IMR-90 (cell line): ENCODE measurements around the gene VAMP3. TPM values are rescaled to one million over a fixed set of nuclear protein-coding genes. Genes with fewer than 3 reads are reported as not detected.

ENCODE experiments used
- ATAC-seq: fragments of 200-7000 bp; cut with Tn5 transposase; 2 replicates; pipeline ENCODE4 v1.9.1; 2020; ENCODE audit warnings: low read depth, mild to moderate bottlenecking, moderate library complexity
- BruUV-seq: library from RNA; stranded (reverse); fragments of 400-500 nt; replicated peaks from 2 replicates; lab custom pipeline; 2021; lab: Mats Ljungman, UMichigan
- CTCF ChIA-PET: fragments of 300-600 bp; formaldehyde crosslinking; extraction: SDS; loops from one replicate; lab custom pipeline; 2021; ENCODE audit warnings: antibody characterized with exemption; lab: Yijun Ruan, JAX
- POLR2A ChIA-PET: fragments of 300-600 bp; sonication (Branson Sonifier 250); formaldehyde crosslinking; loops from one replicate; lab custom pipeline; 2022; ENCODE audit warnings: antibody characterized with exemption; ENCODE audit not compliant: unreplicated experiment; lab: Charles Lee
- DNase-seq: peaks from one replicate; pipeline ENCODE4 v3.0.0; 2013
- H2AFZ ChIP-seq: replicated peaks from 2 replicates; pipeline ENCODE3; 2013; ENCODE audit warnings: low read length, mild to moderate bottlenecking; ENCODE audit not compliant: poor library complexity
- H2AK5ac ChIP-seq: 2 replicates; pipeline ENCODE4 v1.6.1; 2013; ENCODE audit warnings: low read depth, low read length, inconsistent platforms
- H2AK9ac ChIP-seq: replicated peaks from 2 replicates; pipeline ENCODE3; 2013; ENCODE audit warnings: mild to moderate bottlenecking, low read depth, low read length, moderate library complexity; ENCODE audit not compliant: poor library complexity
- H2BK120ac ChIP-seq: 2 replicates; pipeline ENCODE4 v1.6.1; 2013; ENCODE audit warnings: low read depth, low read length, inconsistent platforms
- H2BK15ac ChIP-seq: 3 replicates; pipeline ENCODE4 v1.6.1; 2013; ENCODE audit warnings: low read depth, low read length, inconsistent platforms
- H2BK20ac ChIP-seq: 2 replicates; pipeline ENCODE4 v1.6.1; 2013; ENCODE audit warnings: low read depth, mild to moderate bottlenecking, inconsistent platforms, low read length, moderate library complexity
- H2BK5ac ChIP-seq: 2 replicates; pipeline ENCODE4 v1.6.1; 2013; ENCODE audit warnings: mild to moderate bottlenecking, low read depth, low read length, inconsistent platforms; ENCODE audit not compliant: poor library complexity, severe bottlenecking
- H3K14ac ChIP-seq: replicated peaks from 2 replicates; pipeline ENCODE4 v1.6.1; 2013; ENCODE audit warnings: low read depth, low read length, inconsistent platforms
- H3K18ac ChIP-seq: 2 replicates; pipeline ENCODE4 v1.6.1; 2013; ENCODE audit warnings: low read depth, low read length, control low read depth
- H3K23ac ChIP-seq: 2 replicates; pipeline ENCODE4 v1.6.1; 2013; ENCODE audit warnings: low read depth, low read length, inconsistent platforms
- H3K27ac ChIP-seq: 2 replicates; pipeline ENCODE4 v1.5.1; 2013; ENCODE audit warnings: mild to moderate bottlenecking, control low read depth, low read length; ENCODE audit not compliant: insufficient read depth
- H3K27me3 ChIP-seq: 2 replicates; pipeline ENCODE4 v1.6.1; 2013; ENCODE audit warnings: low read length; ENCODE audit not compliant: control insufficient read depth, insufficient read depth
- H3K36me3 ChIP-seq: 2 replicates; pipeline ENCODE4 v1.6.1; 2013; ENCODE audit warnings: low read length, mixed read lengths; ENCODE audit not compliant: control insufficient read depth, insufficient read depth
- H3K4ac ChIP-seq: 2 replicates; pipeline ENCODE4 v1.6.1; 2013; ENCODE audit warnings: low read depth, low read length, inconsistent platforms
- H3K4me1 ChIP-seq: 2 replicates; pipeline ENCODE4 v1.6.1; 2013; ENCODE audit warnings: low read length, mixed read lengths; ENCODE audit not compliant: control insufficient read depth, insufficient read depth
- H3K4me2 ChIP-seq: 2 replicates; pipeline ENCODE4 v1.6.1; 2013; ENCODE audit warnings: low read depth, mild to moderate bottlenecking, control low read depth, low read length, moderate library complexity
- H3K4me3 ChIP-seq: 2 replicates; pipeline ENCODE4 v1.5.1; 2013; ENCODE audit warnings: low read depth, mild to moderate bottlenecking, control low read depth, low read length, moderate library complexity; ENCODE audit not compliant: insufficient read depth
- H3K56ac ChIP-seq: 2 replicates; pipeline ENCODE4 v1.6.1; 2013; ENCODE audit warnings: low read length, inconsistent platforms; ENCODE audit not compliant: insufficient read depth; ENCODE audit errors: extremely low read depth
- H3K79me1 ChIP-seq, 2 experiments: 2 replicates each; pipeline ENCODE4 v1.6.1; 2013; ENCODE audit warnings: low read length in 2 of 2, inconsistent platforms in 1 of 2, low read depth in 1 of 2
- H3K9ac ChIP-seq: 2 replicates; pipeline ENCODE4 v1.6.1; 2013; ENCODE audit warnings: low read depth, low read length, control low read depth
- H3K9me1 ChIP-seq: 2 replicates; pipeline ENCODE4 v1.6.1; 2013; ENCODE audit warnings: low read length, inconsistent platforms; ENCODE audit not compliant: insufficient read depth
- H3K9me3 ChIP-seq: 2 replicates; pipeline ENCODE4 v1.6.1; 2013; ENCODE audit warnings: low read length; ENCODE audit not compliant: control insufficient read depth, insufficient read depth
- H4K20me1 ChIP-seq: 2 replicates; pipeline ENCODE4 v1.6.1; 2013; ENCODE audit warnings: low read length, inconsistent platforms; ENCODE audit not compliant: insufficient read depth
- H4K5ac ChIP-seq: 2 replicates; pipeline ENCODE4 v1.6.1; 2013; ENCODE audit warnings: mild to moderate bottlenecking, low read depth, low read length, control low read depth
- H4K8ac ChIP-seq, 2 experiments: 2 replicates each; pipeline ENCODE4 v1.6.1; 2013; ENCODE audit warnings: low read depth in 2 of 2, low read length in 2 of 2, control low read depth in 1 of 2, inconsistent platforms in 1 of 2
- H4K91ac ChIP-seq: 2 replicates; pipeline ENCODE4 v1.6.1; 2013; ENCODE audit warnings: low read depth, low read length, inconsistent platforms; ENCODE audit not compliant: insufficient read depth
- CHD1 ChIP-seq: IDR thresholded peaks from 2 replicates; pipeline ENCODE4 v1.6.1; 2012; ENCODE audit warnings: low read depth, low read length, improper control_type of control experiment
- MXI1 ChIP-seq: IDR thresholded peaks from 2 replicates; pipeline ENCODE4 v1.6.1; 2012; ENCODE audit warnings: low read depth, mild to moderate bottlenecking, low read length, moderate library complexity, borderline replicate concordance
- POLR2A ChIP-seq: IDR thresholded peaks from 2 replicates; pipeline ENCODE4 v1.6.1; 2012; ENCODE audit warnings: mild to moderate bottlenecking, low read depth, low read length
- RAD21 ChIP-seq: IDR thresholded peaks from 2 replicates; pipeline ENCODE4 v1.6.1; 2012; ENCODE audit warnings: low read length, improper control_type of control experiment
- RFX5 ChIP-seq: IDR thresholded peaks from 2 replicates; pipeline ENCODE4 v1.8.0; 2012; ENCODE audit warnings: low read depth, mild to moderate bottlenecking, low read length, moderate library complexity
- WGBS, 2 experiments: methylation state at CpG; one replicate each; pipeline versions ENCODE4 v1.1.5 to v1.1.7; 2013; ENCODE audit warnings: missing lambda C conversion rate in 2 of 2; ENCODE audit not compliant: insufficient read length in 1 of 2; ENCODE audit errors: extremely low coverage in 2 of 2; 5-methylcytosine and 5-hydroxymethylcytosine counted together
- dilution Hi-C: fragments of 300-500 bp; cut with HindIII; formaldehyde crosslinking; loops from one replicate; pipeline ENCODE4 v1.14.3; 2018; ENCODE audit warnings: low sequenced_read_pairs; ENCODE audit not compliant: unreplicated experiment
- in situ Hi-C: fragments of 300-500 bp; cut with MboI; formaldehyde crosslinking; loops from 3 replicates; pipeline ENCODE4 v1.14.3; 2019; ENCODE audit warnings: low sequenced_read_pairs, inconsistent platforms, mixed read lengths
- intact Hi-C: fragments of 100-400 bp; cut with micrococcal nuclease; formaldehyde crosslinking; loops from 2 replicates; pipeline ENCODE4 v1.10.0; 2022
- polyA plus RNA-seq, 3 experiments: library from polyadenylated mRNA; depleted of rRNA; stranded (reverse); fragments of >200 nt; gene quantifications; 2 replicates each; pipeline ENCODE4 v1.2.3, GENCODE V29; 2012; ENCODE audit warnings: low replicate concordance in 1 of 3
- total RNA-seq: library from RNA; depleted of rRNA; stranded (reverse); fragments of >200 nt; gene quantifications from 2 replicates; pipeline ENCODE4 v1.2.3, GENCODE V29; 2012
- TF ChIP-seq, protein P1 (sequence below): fragments of 150-350 bp; IDR thresholded peaks from 2 replicates; pipeline ENCODE4 v1.6.1; 2017; ENCODE audit warnings: mild to moderate bottlenecking, antibody characterized with exemption, low read length, low read depth
- TF ChIP-seq, protein P2 (sequence below): conservative IDR thresholded peaks from 2 replicates; pipeline ENCODE4 v1.5.1; 2012; ENCODE audit warnings: mild to moderate bottlenecking, low read depth, low read length, improper control_type of control experiment
- TF ChIP-seq, protein P3 (sequence below): fragments of 150-350 bp; IDR thresholded peaks from 2 replicates; pipeline ENCODE4 v1.6.1; 2016; ENCODE audit warnings: low read depth, mild to moderate bottlenecking, low read length, moderate library complexity, borderline replicate concordance

Gene VAMP3
- total and polyA plus RNA-seq, 2 of the 4 experiments (the other 2 are of a cell fraction) = 99.1 to 354 TPM

DNA sequence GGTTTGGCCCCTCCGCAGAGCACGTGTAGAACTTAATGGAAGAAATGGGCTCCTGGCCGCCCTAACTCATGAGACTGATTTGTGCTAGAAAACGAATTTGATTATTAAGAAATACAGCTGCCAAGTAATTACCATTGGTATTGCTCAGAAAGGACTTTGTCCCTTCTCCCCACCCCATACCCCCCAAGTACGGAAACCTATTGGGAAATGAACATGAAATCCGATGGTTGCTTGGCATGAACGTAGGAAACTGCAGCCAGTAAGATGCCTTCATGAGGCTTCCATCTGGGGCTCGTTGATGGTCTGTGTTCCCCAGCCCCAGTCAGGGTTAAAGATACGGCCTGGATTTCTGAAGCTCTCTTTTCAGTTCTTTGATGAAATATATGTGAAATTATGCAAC lies 34.4 kb downstream of the VAMP3 start:
- Histone ChIP-seq H2BK20ac (no peak overlapping the region), H3K4me2 (no peak overlapping the region), H2AK9ac (no peak overlapping the region), H3K36me3 (peaks cover 18% of the 10 kb centered on the region), H3K14ac (no peak overlapping the region), H3K79me1 (no peaks in the 10 kb centered on the region), H4K20me1 (no peaks in the 10 kb centered on the region), H3K9me1 (no peaks in the 10 kb centered on the region), H3K23ac (no peak overlapping the region), H2BK120ac (no peak overlapping the region), H3K18ac (no peak overlapping the region), H3K9me3 (no peaks in the 10 kb centered on the region), H3K27ac (no peak overlapping the region), H4K8ac (no peak overlapping the region), H3K4me3 (no peak overlapping the region), H2AFZ (no peak overlapping the region), H3K27me3 (no peaks in the 10 kb centered on the region), H3K4ac (no peak overlapping the region), H4K5ac (no peak overlapping the region), H3K9ac (no peak overlapping the region), H2BK15ac (no peak overlapping the region), H2AK5ac (no peak overlapping the region), H2BK5ac (no peak overlapping the region), H3K56ac (no peak overlapping the region), H4K91ac (no peak overlapping the region), H3K4me1 (peaks cover 2% of the 10 kb centered on the region; the same call in 1 of the 2 replicates)
- no TSS peak for BruUV-seq
- CTCF ChIA-PET = no interaction called here
- in situ Hi-C loops = no loop called here
- no peak for DNase-seq
- intact Hi-C loops = no loop called here
- POLR2A ChIA-PET = no interaction called here
- dilution Hi-C loops = no loop called here
- ATAC-seq = no peak
- 80% methylated on average over 1 of the region's 9 CpGs; no CpG with 5 or more reads in 1 of the 2 experiments for WGBS, 2 experiments
- TF ChIP-seq, protein P1, sequence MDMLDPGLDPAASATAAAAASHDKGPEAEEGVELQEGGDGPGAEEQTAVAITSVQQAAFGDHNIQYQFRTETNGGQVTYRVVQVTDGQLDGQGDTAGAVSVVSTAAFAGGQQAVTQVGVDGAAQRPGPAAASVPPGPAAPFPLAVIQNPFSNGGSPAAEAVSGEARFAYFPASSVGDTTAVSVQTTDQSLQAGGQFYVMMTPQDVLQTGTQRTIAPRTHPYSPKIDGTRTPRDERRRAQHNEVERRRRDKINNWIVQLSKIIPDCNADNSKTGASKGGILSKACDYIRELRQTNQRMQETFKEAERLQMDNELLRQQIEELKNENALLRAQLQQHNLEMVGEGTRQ = no peak
- TF ChIP-seq, protein P2, sequence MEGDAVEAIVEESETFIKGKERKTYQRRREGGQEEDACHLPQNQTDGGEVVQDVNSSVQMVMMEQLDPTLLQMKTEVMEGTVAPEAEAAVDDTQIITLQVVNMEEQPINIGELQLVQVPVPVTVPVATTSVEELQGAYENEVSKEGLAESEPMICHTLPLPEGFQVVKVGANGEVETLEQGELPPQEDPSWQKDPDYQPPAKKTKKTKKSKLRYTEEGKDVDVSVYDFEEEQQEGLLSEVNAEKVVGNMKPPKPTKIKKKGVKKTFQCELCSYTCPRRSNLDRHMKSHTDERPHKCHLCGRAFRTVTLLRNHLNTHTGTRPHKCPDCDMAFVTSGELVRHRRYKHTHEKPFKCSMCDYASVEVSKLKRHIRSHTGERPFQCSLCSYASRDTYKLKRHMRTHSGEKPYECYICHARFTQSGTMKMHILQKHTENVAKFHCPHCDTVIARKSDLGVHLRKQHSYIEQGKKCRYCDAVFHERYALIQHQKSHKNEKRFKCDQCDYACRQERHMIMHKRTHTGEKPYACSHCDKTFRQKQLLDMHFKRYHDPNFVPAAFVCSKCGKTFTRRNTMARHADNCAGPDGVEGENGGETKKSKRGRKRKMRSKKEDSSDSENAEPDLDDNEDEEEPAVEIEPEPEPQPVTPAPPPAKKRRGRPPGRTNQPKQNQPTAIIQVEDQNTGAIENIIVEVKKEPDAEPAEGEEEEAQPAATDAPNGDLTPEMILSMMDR = no peak
- TF ChIP-seq CHD1 (no peak), MXI1 (no peak), RAD21 (no peak), RFX5 (no peak), POLR2A (no peak)
- TF ChIP-seq, protein P3, sequence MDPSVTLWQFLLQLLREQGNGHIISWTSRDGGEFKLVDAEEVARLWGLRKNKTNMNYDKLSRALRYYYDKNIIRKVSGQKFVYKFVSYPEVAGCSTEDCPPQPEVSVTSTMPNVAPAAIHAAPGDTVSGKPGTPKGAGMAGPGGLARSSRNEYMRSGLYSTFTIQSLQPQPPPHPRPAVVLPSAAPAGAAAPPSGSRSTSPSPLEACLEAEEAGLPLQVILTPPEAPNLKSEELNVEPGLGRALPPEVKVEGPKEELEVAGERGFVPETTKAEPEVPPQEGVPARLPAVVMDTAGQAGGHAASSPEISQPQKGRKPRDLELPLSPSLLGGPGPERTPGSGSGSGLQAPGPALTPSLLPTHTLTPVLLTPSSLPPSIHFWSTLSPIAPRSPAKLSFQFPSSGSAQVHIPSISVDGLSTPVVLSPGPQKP = no peak
